Mesenchymal stem cell (in vitro differentiated cells and primary cell): ENCODE results near the gene PRSS48.
"Not testable (repeated sequence)": the region's sequence is repeated elsewhere in the genome, so short reads cannot be mapped to it uniquely, and the experiment has no call there.

Source experiments
- DNase-seq: peaks from one replicate; pipeline ENCODE4 v3.0.0-alpha.2; 2013
- H2AFZ ChIP-seq: one replicate; pipeline ENCODE4 v1.6.1; 2013; ENCODE audit warnings: low read depth, mild to moderate bottlenecking, control low read depth, inconsistent platforms, low read length, moderate library complexity
- H2AK5ac ChIP-seq: 2 replicates; pipeline ENCODE4 v1.6.1; 2013; ENCODE audit warnings: low read length, moderate library complexity, mild to moderate bottlenecking, inconsistent platforms; ENCODE audit not compliant: severe bottlenecking
- H2BK120ac ChIP-seq: one replicate; pipeline ENCODE4 v1.6.1; 2013; ENCODE audit warnings: low read depth, mild to moderate bottlenecking, inconsistent platforms, low read length, moderate library complexity
- H2BK12ac ChIP-seq, 2 experiments: one replicate each; pipeline ENCODE4 v1.6.1; 2013; ENCODE audit warnings: inconsistent platforms in 2 of 2, low read length in 2 of 2, mild to moderate bottlenecking in 2 of 2, moderate library complexity in 2 of 2, control low read depth in 1 of 2
- H2BK15ac ChIP-seq: one replicate; pipeline ENCODE4 v1.6.1; 2013; ENCODE audit warnings: mild to moderate bottlenecking, low read depth, inconsistent platforms; ENCODE audit not compliant: poor library complexity, severe bottlenecking
- H2BK5ac ChIP-seq: 2 replicates; pipeline ENCODE4 v1.6.1; 2013; ENCODE audit warnings: low read depth, mild to moderate bottlenecking, low read length, control low read depth, inconsistent platforms; ENCODE audit not compliant: poor library complexity, severe bottlenecking
- H3K14ac ChIP-seq, 2 experiments: one replicate each; pipeline ENCODE4 v1.6.1; 2013; ENCODE audit warnings: inconsistent platforms in 2 of 2, low read length in 2 of 2, control low read depth in 1 of 2, mild to moderate bottlenecking in 1 of 2, moderate library complexity in 1 of 2
- H3K18ac ChIP-seq, 2 experiments: one replicate each; pipeline ENCODE4 v1.6.1; 2013; ENCODE audit warnings: inconsistent platforms in 2 of 2, low read length in 2 of 2, control low read depth in 1 of 2, low read depth in 1 of 2, mild to moderate bottlenecking in 1 of 2
- H3K23ac ChIP-seq, 2 experiments: one replicate each; pipeline ENCODE4 v1.6.1; 2013; ENCODE audit warnings: inconsistent platforms in 2 of 2, low read length in 2 of 2, mild to moderate bottlenecking in 2 of 2, moderate library complexity in 2 of 2, control low read depth in 1 of 2
- H3K27ac ChIP-seq: 2 replicates; pipeline ENCODE4 v1.5.1; 2013; ENCODE audit warnings: mild to moderate bottlenecking, moderate library complexity, low read length, control low read depth, inconsistent platforms; ENCODE audit not compliant: poor library complexity, severe bottlenecking
- H3K27me3 ChIP-seq, 2 experiments: 2 replicates each; pipeline versions ENCODE4 v1.6.1 to v1.7.0; 2013; ENCODE audit warnings: low read length in 2 of 2, mild to moderate bottlenecking in 2 of 2, moderate library complexity in 2 of 2, control low read depth in 1 of 2, inconsistent platforms in 1 of 2; ENCODE audit not compliant: control insufficient read depth in 1 of 2, insufficient read depth in 1 of 2
- H3K36me3 ChIP-seq, 2 experiments: 2 replicates each; pipeline versions ENCODE4 v1.6.1 to v1.7.0; 2013; ENCODE audit warnings: low read length in 2 of 2, control low read depth in 1 of 2, inconsistent platforms in 1 of 2, low read depth in 1 of 2, mild to moderate bottlenecking in 1 of 2; ENCODE audit not compliant: insufficient read depth in 2 of 2, control insufficient read depth in 1 of 2
- H3K4ac ChIP-seq, 2 experiments: one replicate each; pipeline ENCODE4 v1.6.1; 2013; ENCODE audit warnings: inconsistent platforms in 2 of 2, low read length in 2 of 2, mild to moderate bottlenecking in 2 of 2, moderate library complexity in 2 of 2, control low read depth in 1 of 2, low read depth in 1 of 2
- H3K4me1 ChIP-seq: 2 replicates; pipeline ENCODE4 v1.6.1; 2013; ENCODE audit warnings: low read depth, low read length, control low read depth; ENCODE audit not compliant: control insufficient read depth, insufficient read depth
- H3K4me2 ChIP-seq: 2 replicates; pipeline ENCODE4 v1.6.1; 2013; ENCODE audit warnings: low read length, mild to moderate bottlenecking, inconsistent platforms; ENCODE audit not compliant: poor library complexity, severe bottlenecking
- H3K4me3 ChIP-seq, 2 experiments: 2 replicates each; pipeline versions ENCODE4 v1.5.1 to v1.7.0; 2013; ENCODE audit warnings: low read length in 2 of 2, mild to moderate bottlenecking in 2 of 2, control low read depth in 1 of 2, low read depth in 1 of 2; ENCODE audit not compliant: insufficient read depth in 1 of 2
- H3K79me1 ChIP-seq: replicated peaks from 2 replicates; pipeline ENCODE4 v1.6.1; 2013; ENCODE audit warnings: mild to moderate bottlenecking, control low read depth, low read length, inconsistent platforms; ENCODE audit not compliant: poor library complexity, severe bottlenecking
- H3K9ac ChIP-seq: 2 replicates; pipeline ENCODE4 v1.7.0; 2013; ENCODE audit warnings: mild to moderate bottlenecking, low read length, moderate library complexity
- H3K9me3 ChIP-seq: 2 replicates; pipeline ENCODE4 v1.7.0; 2013; ENCODE audit warnings: mild to moderate bottlenecking, low read length; ENCODE audit not compliant: control insufficient read depth
- H4K8ac ChIP-seq: one replicate; pipeline ENCODE4 v1.6.1; 2013; ENCODE audit warnings: inconsistent platforms, mild to moderate bottlenecking, low read length, moderate library complexity
- H4K91ac ChIP-seq: one replicate; pipeline ENCODE4 v1.6.1; 2013; ENCODE audit warnings: mild to moderate bottlenecking, low read length, inconsistent platforms
- WGBS: methylation state at CpG from one replicate; pipeline ENCODE4 v1.1.7; 2013; ENCODE audit warnings: mixed read lengths; 5-methylcytosine and 5-hydroxymethylcytosine counted together

Gene PRSS48

GRCh38 chr4:151266497-151266896 is 10.5 kb upstream of the PRSS48 start:
- no peak for DNase-seq
- H2BK120ac ChIP-seq: no peak overlapping the region

GRCh38 chr4:151267104-151267503 is 9.9 kb upstream of the PRSS48 start:
- H3K9me3 ChIP-seq: no peaks in the 10 kb centered on the region
- H2BK120ac ChIP-seq: no peak overlapping the region
- 91% methylated on average over 3 of the region's 4 CpGs for WGBS
- peaks cover 1% of the 10 kb centered on the region for H3K4me1 ChIP-seq
- no peak overlapping the region for H3K4ac ChIP-seq
- no peak overlapping the region for H2AK5ac ChIP-seq
- H2BK5ac ChIP-seq: no peak overlapping the region
- H4K8ac ChIP-seq: no peak overlapping the region
- no peak overlapping the region for H3K14ac ChIP-seq
- peaks cover 13% of the 10 kb centered on the region for H3K79me1 ChIP-seq
- no peak overlapping the region for H4K91ac ChIP-seq
- no peak overlapping the region for H2BK12ac ChIP-seq
- no peak overlapping the region for H3K9ac ChIP-seq
- H3K4me3 ChIP-seq: no peak overlapping the region
- no peaks in the 10 kb centered on the region for H3K27me3 ChIP-seq
- H2AFZ ChIP-seq: no peak overlapping the region
- no peak overlapping the region for H2BK15ac ChIP-seq
- H3K23ac ChIP-seq: no peak overlapping the region
- H3K18ac ChIP-seq: no peak overlapping the region
- no peak overlapping the region for H3K27ac ChIP-seq
- no peak overlapping the region for H3K4me2 ChIP-seq
- DNase-seq: no peak
- no peaks in the 10 kb centered on the region for H3K36me3 ChIP-seq

More at GRCh38 chr4:151266497-151266896, 10.5 kb upstream of the PRSS48 start:
- Histone ChIP-seq H3K9ac (no peak overlapping the region), H3K79me1 (peaks cover 13% of the 10 kb centered on the region), H3K36me3 (no peaks in the 10 kb centered on the region), H3K4me2 (no peak overlapping the region), H3K18ac (no peak overlapping the region), H3K23ac (no peak overlapping the region), H4K8ac (no peak overlapping the region), H2BK12ac (no peak overlapping the region), H2BK5ac (no peak overlapping the region), H3K27me3 (no peaks in the 10 kb centered on the region), H3K27ac (no peak overlapping the region), H4K91ac (no peak overlapping the region), H3K4ac (no peak overlapping the region), H2AK5ac (no peak overlapping the region), H3K14ac (no peak overlapping the region), H3K9me3 (no peaks in the 10 kb centered on the region), H2BK15ac (no peak overlapping the region), H3K4me3 (no peak overlapping the region), H2AFZ (no peak overlapping the region), H3K4me1 (peaks cover 1% of the 10 kb centered on the region)
- WGBS: 100% methylated on average over 1 of the region's 1 CpG

GRCh38 chr4:151267822-151268535 is 9.0 kb upstream of the PRSS48 start:
- WGBS: 100% methylated on average over 4 of the region's 7 CpGs
- no peak overlapping the region for H2BK12ac ChIP-seq
- no peak overlapping the region for H2BK120ac ChIP-seq
- DNase-seq: no peak
- no peak overlapping the region for H2AFZ ChIP-seq
- H3K14ac ChIP-seq: no peak overlapping the region
- peaks cover 1% of the 10 kb centered on the region for H3K4me1 ChIP-seq
- H3K9ac ChIP-seq: no peak overlapping the region
- no peak overlapping the region for H2BK5ac ChIP-seq
- H2BK15ac ChIP-seq: no peak overlapping the region
- H2AK5ac ChIP-seq: no peak overlapping the region
- H4K8ac ChIP-seq: no peak overlapping the region
- H3K27ac ChIP-seq: no peak overlapping the region
- H3K23ac ChIP-seq: no peak overlapping the region
- H3K36me3 ChIP-seq: no peaks in the 10 kb centered on the region
- H3K9me3 ChIP-seq: no peaks in the 10 kb centered on the region
- no peak overlapping the region for H3K4me3 ChIP-seq
- H3K4me2 ChIP-seq: no peak overlapping the region
- no peaks in the 10 kb centered on the region for H3K27me3 ChIP-seq
- peaks cover 10% of the 10 kb centered on the region for H3K79me1 ChIP-seq
- H3K18ac ChIP-seq: no peak overlapping the region
- no peak overlapping the region for H3K4ac ChIP-seq
- H4K91ac ChIP-seq: no peak overlapping the region

- H3K27ac ChIP-seq, H3K4me2 ChIP-seq, H3K23ac ChIP-seq, H2AK5ac ChIP-seq, H3K36me3 ChIP-seq, H2AFZ ChIP-seq, H3K79me1 ChIP-seq, H3K14ac ChIP-seq, DNase-seq, H4K91ac ChIP-seq, H2BK120ac ChIP-seq, H3K18ac ChIP-seq, H3K4me1 ChIP-seq, H2BK15ac ChIP-seq, H2BK5ac ChIP-seq, H3K4me3 ChIP-seq, H3K27me3 ChIP-seq, H2BK12ac ChIP-seq, H3K9me3 ChIP-seq, H3K4ac ChIP-seq, H3K9ac ChIP-seq, H4K8ac ChIP-seq: not testable (repeated sequence)
Measured at GRCh38 chr4:151268905-151269304, 8.1 kb upstream of the PRSS48 start.
